OCI-LY3 (cell line): Measurements from ENCODE around the gene PLP1.
"Not testable (repeated sequence)": the region's sequence is repeated elsewhere in the genome, so short reads cannot be mapped to it uniquely, and the experiment has no call there.

Experiments
- H2AFZ ChIP-seq: fragments of 200-600, 300-600 bp; shearing (Covaris generic); 2 replicates; pipeline ENCODE4 v1.6.0; 2014; ENCODE audit warnings: antibody characterized with exemption, low read depth, low read length
- H3K27ac ChIP-seq: fragments of 200-600, 300-600 bp; sonication (generic); 2 replicates; pipeline ENCODE4 v1.5.1; 2014; ENCODE audit warnings: mild to moderate bottlenecking, low read length, moderate library complexity, mixed read lengths
- H3K27me3 ChIP-seq: fragments of 200-600, 300-600 bp; sonication (generic); 2 replicates; pipeline ENCODE4 v1.6.1; 2014; ENCODE audit warnings: low read depth, low read length, mixed read lengths
- H3K36me3 ChIP-seq: fragments of 200-600, 300-600 bp; sonication (generic); replicated peaks from 2 replicates; pipeline ENCODE3; 2014; ENCODE audit warnings: low read depth, low read length, mixed read lengths
- H3K4me1 ChIP-seq: fragments of 300-600, 200-600 bp; sonication (generic); 2 replicates; pipeline ENCODE4 v1.6.1; 2014; ENCODE audit warnings: low read length, mixed read lengths
- H3K4me2 ChIP-seq: fragments of 200-600, 300-600 bp; sonication (generic); 2 replicates; pipeline ENCODE4 v1.6.1; 2014; ENCODE audit warnings: low read length, mixed read lengths
- H3K4me3 ChIP-seq: fragments of 300-600, 200-600 bp; sonication (generic); 2 replicates; pipeline ENCODE4 v1.5.1; 2014; ENCODE audit warnings: antibody characterized with exemption, mild to moderate bottlenecking, low read length, moderate library complexity
- H3K79me2 ChIP-seq: fragments of 300-600, 200-600 bp; shearing (Covaris generic); 2 replicates; pipeline ENCODE4 v1.6.1; 2014; ENCODE audit warnings: mild to moderate bottlenecking, low read length, mixed read lengths
- H3K9ac ChIP-seq: fragments of 300-600, 200-600 bp; shearing (Covaris generic); 2 replicates; pipeline ENCODE4 v1.6.0; 2014; ENCODE audit warnings: mild to moderate bottlenecking, low read length, moderate library complexity
- H3K9me3 ChIP-seq: fragments of 200-600, 300-600 bp; shearing (Covaris generic); 2 replicates; pipeline ENCODE4 v1.6.1; 2014; ENCODE audit warnings: low read length, mixed read lengths; ENCODE audit not compliant: insufficient read depth
- H4K20me1 ChIP-seq: fragments of 200-600, 300-600 bp; sonication (generic); 2 replicates; pipeline ENCODE4 v1.6.1; 2016; ENCODE audit warnings: low read length, mixed read lengths; ENCODE audit not compliant: insufficient read depth
- CTCF ChIP-seq: fragments of 200-600, 300-600 bp; sonication (generic); IDR thresholded peaks from 2 replicates; pipeline ENCODE4 v1.5.1; 2014; ENCODE audit warnings: antibody characterized with exemption, low read length, low read depth
- EZH2phosphoT487 ChIP-seq: fragments of 200-600 bp; shearing (Covaris generic); IDR thresholded peaks from 2 replicates; pipeline ENCODE4 v1.6.1; 2018; ENCODE audit warnings: antibody characterized with exemption, mixed run types, low read depth

Gene PLP1

GRCh38 chrX:103817502-103817901 is 40.9 kb downstream of the PLP1 start:
- no peak overlapping the region for H3K4me2 ChIP-seq
- H3K79me2 ChIP-seq: no peaks in the 10 kb centered on the region
- no peak overlapping the region for H3K9ac ChIP-seq
- peaks cover 8% of the 10 kb centered on the region for H3K4me1 ChIP-seq
- no peak overlapping the region for H2AFZ ChIP-seq
- no peaks in the 10 kb centered on the region for H4K20me1 ChIP-seq
- no peaks in the 10 kb centered on the region for H3K9me3 ChIP-seq
- no peak overlapping the region for H3K4me3 ChIP-seq
- no peak overlapping the region for H3K27ac ChIP-seq
- H3K36me3 ChIP-seq: no peaks in the 10 kb centered on the region
- H3K27me3 ChIP-seq: no peaks in the 10 kb centered on the region
- TF ChIP-seq EZH2phosphoT487 (no peak), CTCF (peak; percentile 46)

GRCh38 chrX:103818842-103819619 is 42.4 kb downstream of the PLP1 start:
- H3K4me2 ChIP-seq: 0 out of 2 replicates have a peak overlapping the region, but pooled peaks have one; percentile 13
- H2AFZ ChIP-seq: no peak overlapping the region
- no peak overlapping the region for H3K4me3 ChIP-seq
- no peaks in the 10 kb centered on the region for H3K79me2 ChIP-seq
- H4K20me1 ChIP-seq: no peaks in the 10 kb centered on the region
- H3K27me3 ChIP-seq: no peaks in the 10 kb centered on the region
- no peaks in the 10 kb centered on the region for H3K36me3 ChIP-seq
- H3K9me3 ChIP-seq: no peaks in the 10 kb centered on the region
- no peak overlapping the region for H3K9ac ChIP-seq
- no peaks in the 10 kb centered on the region for H3K4me1 ChIP-seq
- no peak for TF ChIP-seq EZH2phosphoT487
- TF ChIP-seq CTCF: no peak
- no peak overlapping the region for H3K27ac ChIP-seq

- H3K4me2 ChIP-seq, H3K27ac ChIP-seq, H2AFZ ChIP-seq, H3K36me3 ChIP-seq, H3K9ac ChIP-seq, H3K9me3 ChIP-seq, H3K4me1 ChIP-seq, H3K4me3 ChIP-seq, H3K27me3 ChIP-seq, H4K20me1 ChIP-seq, H3K79me2 ChIP-seq: not testable (repeated sequence)
These were observed 44.2 kb downstream of the PLP1 start for GRCh38 chrX:103820802-103821201.

GRCh38 chrX:103823591-103823990 is 47.0 kb downstream of the PLP1 start:
- H3K9me3 ChIP-seq: no peaks in the 10 kb centered on the region
- H3K27me3 ChIP-seq: no peaks in the 10 kb centered on the region
- no peak overlapping the region for H3K27ac ChIP-seq
- no peak overlapping the region for H2AFZ ChIP-seq
- H3K4me3 ChIP-seq: no peak overlapping the region
- no peak overlapping the region for H3K9ac ChIP-seq
- no peaks in the 10 kb centered on the region for H3K4me1 ChIP-seq
- no peaks in the 10 kb centered on the region for H3K36me3 ChIP-seq
- H4K20me1 ChIP-seq: no peaks in the 10 kb centered on the region
- TF ChIP-seq EZH2phosphoT487 (no peak), CTCF (no peak)
- H3K4me2 ChIP-seq: no peak overlapping the region
- no peaks in the 10 kb centered on the region for H3K79me2 ChIP-seq
